ENCODE measurements around the gene SZRD1.

DNA sequence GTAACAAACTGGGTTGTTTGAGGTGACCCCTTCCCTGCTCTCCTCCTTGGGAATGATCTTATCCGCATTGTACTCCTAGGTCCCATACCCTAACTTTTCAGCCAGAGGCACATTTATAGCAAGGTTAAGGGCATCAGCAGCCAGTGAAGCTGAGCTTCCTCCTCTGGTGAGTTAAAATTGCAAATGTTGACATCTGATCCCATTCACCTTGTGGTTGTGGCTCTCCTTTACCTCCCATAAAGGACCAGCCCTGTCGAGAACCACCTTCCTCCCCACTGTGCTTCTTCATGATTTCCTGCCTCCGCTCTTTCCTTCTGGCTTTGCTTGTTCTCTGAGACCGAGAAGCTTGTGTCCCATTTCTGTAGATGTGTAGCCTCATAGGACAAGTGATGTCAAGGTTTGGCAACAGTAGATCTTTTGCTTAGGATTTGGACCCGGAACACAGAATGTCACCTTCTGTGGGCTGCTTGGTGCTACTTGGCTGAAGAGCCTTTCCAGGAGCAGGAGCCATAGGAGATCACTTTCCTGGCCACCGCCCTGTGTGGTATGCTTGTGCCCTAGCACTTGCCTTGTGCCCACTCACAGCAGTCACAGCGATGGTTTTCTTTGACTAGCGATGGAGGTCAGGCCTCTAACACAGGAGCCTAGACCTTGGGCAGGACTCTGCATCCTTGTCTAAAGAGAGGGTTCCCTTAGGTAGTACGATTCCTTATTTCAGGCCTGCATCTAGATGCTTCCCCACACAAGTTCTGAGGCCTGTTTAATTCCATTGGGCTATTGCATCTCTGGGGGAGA, 18.8 kb downstream of the SZRD1 start:
- TF ChIP-seq FOS (IDR thresholded peaks at IDR 0.05; ENCODE audit: low read depth, low read length) = no peak
- TF ChIP-seq, protein P1, sequence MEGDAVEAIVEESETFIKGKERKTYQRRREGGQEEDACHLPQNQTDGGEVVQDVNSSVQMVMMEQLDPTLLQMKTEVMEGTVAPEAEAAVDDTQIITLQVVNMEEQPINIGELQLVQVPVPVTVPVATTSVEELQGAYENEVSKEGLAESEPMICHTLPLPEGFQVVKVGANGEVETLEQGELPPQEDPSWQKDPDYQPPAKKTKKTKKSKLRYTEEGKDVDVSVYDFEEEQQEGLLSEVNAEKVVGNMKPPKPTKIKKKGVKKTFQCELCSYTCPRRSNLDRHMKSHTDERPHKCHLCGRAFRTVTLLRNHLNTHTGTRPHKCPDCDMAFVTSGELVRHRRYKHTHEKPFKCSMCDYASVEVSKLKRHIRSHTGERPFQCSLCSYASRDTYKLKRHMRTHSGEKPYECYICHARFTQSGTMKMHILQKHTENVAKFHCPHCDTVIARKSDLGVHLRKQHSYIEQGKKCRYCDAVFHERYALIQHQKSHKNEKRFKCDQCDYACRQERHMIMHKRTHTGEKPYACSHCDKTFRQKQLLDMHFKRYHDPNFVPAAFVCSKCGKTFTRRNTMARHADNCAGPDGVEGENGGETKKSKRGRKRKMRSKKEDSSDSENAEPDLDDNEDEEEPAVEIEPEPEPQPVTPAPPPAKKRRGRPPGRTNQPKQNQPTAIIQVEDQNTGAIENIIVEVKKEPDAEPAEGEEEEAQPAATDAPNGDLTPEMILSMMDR (conservative IDR thresholded peaks at IDR 0.05; ENCODE audit: low read depth, low read length) = no peak
- no peak for TF ChIP-seq MXI1 (IDR thresholded peaks at IDR 0.05; ENCODE audit: borderline replicate concordance, low read depth, low read length)
- TF ChIP-seq SMC3 (IDR thresholded peaks at IDR 0.05; ENCODE audit: low read depth, low read length) = no peak

Data from IMR-90 (cell line).